NCI-H69 (cell line): ENCODE data around the gene KCNA5.
A peak's percentile ranks its signal among the peaks of the same experiment; 100 is the strongest.

Experiments used
- DNase-seq: peaks from one replicate; lab custom pipeline; 2025; lab: John Stamatoyannopoulos, UW

Gene KCNA5

GRCh38 chr12:5043589-5044419, at the start of gene KCNA5:
KCNA5 (plus strand) TSS chr12:5043879; CDS start chr12:5044148, 269 bp downstream.
- peak; percentile 87 for DNase-seq

GRCh38 chr12:4994622-4995021, 49.1 kb upstream of the KCNA5 start:
- no peak for DNase-seq

DNA sequence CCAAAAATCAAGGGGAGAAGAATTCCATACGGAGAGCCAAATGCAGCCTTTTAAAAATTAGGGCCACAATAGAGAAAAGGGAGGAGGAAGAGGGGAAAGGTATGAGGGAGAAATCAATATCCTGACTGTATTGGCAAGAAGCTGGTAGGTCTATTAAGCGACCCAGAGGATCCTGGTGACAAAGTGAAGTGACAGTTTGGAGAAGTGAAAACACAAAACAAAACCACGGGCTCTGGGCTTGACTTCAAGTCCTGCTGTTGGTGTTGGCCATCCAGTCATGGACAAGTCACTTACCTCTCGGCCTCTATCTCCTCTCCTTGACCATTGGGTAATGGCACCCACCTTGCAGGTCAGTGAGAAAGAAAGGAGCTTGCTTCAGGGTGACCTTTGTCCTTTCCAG, 47.0 kb upstream of the KCNA5 start:
- no peak for DNase-seq

DNA sequence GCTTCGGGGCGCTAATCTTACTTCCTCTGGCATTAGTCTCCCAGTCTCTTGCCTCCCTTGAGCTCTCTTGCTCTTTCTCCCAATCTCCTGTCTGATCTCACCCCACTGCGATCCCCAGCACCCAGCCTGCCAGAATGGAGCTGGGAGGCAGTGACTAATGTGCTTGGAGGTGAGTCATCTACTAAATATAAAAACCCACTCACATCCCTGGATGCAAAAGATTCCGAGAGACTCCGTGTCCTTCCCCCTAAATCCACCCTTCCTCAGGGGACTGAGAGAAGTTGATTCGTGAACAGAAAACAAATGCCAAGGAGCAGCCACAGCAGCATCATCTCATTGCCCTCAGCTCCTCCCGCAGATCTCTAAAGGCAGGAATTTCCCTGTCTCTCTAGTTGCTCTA, 45.7 kb upstream of the KCNA5 start:
- peak; percentile 69 for DNase-seq

DNA sequence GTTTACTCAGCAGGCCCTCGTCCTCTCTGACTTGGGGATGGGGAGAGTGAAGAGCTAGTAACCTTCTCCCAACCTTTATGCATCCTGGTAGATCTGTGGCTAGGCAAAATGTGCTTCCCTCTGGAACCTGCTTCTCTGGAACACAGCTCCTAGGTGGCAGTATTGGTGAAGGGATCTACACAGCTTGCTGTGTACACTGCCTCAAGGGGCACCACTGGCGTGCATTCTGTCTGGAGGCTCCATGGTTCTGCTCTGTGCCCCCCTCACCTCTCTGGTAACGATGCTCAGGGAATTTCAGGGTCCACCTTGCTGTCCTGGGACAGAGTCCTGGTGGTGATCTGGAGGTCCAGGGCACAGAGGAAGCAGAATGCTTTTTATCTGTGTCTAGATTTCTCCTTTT, 43.5 kb upstream of the KCNA5 start:
- DNase-seq = peak; percentile 78

GRCh38 chr12:5000658-5001385, 42.9 kb upstream of the KCNA5 start:
- peak; percentile 77 for DNase-seq

DNA sequence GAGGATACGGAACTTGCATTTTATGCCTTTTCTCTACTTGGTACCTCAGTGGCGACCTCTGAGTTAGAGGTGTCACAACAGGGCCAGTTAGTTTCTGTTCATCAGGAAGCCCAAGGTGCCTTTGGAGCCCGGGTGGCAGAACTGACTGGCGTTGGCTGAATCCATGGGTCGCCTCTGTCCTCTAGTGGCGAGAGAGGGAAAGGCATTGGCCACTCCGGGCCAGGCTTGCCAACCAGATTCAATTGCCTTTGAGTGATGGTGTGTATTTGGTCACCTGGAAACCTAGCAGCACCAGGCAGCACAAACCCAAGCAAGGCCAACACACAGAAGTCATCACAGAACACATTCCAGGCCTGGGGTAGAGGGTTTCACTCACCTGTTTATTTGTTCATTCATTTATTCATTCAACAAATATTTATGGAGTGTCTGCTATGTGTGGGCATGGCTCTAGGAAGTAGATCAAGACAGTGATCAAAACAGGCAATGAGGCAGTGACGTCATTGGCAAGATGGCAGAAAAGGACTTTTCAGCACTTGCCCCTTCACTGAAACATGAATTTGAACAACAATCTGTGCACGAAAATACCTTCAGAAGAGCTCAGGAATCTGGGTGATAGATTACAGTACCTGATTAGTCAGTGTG, 40.5 kb upstream of the KCNA5 start:
- DNase-seq = peak; percentile 92

DNA sequence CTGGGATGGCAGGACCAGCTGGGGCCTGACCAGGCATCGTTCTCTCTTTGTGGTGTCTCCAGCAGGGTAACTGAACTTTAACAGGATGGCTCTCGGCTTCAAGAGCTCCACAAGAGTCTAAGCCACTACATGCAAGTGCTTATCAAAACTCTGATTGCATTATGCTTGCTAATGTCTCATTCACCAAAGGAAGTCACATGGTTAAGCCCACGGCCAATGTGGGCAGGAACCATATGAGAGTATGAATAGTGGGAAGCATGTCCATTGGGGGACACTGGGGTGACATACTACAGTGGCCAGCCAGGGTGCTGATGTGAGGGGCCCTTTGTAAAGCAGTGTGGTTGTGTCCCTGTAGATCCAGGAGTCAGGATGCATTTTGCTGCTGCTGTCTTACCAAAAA, 35.0 kb upstream of the KCNA5 start:
- DNase-seq = no peak

- DNase-seq = no peak
Observed at GRCh38 chr12:5010151-5010550, 33.5 kb upstream of the KCNA5 start.

DNA sequence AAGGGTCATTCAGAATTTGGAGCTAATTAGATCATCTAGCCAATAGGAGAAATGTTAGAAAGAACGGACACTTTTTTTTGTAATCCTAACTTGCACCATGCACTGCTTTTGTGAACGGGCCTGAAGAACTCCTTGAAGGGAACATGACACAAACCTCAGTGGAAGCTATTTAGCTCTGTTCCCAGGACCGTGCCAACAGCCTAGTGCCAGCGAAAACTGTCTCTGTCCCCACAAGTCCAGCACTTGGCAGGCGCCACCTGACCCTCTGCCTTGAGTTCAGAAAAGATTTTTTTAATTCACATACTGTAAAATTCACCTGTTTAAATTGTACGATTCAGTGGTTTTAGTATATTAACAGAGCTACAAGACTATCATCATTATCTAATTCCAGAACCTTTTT, 31.3 kb upstream of the KCNA5 start:
- DNase-seq = no peak

GRCh38 chr12:5013266-5013730, 30.4 kb upstream of the KCNA5 start:
- DNase-seq = no peak

GRCh38 chr12:5014269-5014668, 29.4 kb upstream of the KCNA5 start:
- no peak for DNase-seq

DNA sequence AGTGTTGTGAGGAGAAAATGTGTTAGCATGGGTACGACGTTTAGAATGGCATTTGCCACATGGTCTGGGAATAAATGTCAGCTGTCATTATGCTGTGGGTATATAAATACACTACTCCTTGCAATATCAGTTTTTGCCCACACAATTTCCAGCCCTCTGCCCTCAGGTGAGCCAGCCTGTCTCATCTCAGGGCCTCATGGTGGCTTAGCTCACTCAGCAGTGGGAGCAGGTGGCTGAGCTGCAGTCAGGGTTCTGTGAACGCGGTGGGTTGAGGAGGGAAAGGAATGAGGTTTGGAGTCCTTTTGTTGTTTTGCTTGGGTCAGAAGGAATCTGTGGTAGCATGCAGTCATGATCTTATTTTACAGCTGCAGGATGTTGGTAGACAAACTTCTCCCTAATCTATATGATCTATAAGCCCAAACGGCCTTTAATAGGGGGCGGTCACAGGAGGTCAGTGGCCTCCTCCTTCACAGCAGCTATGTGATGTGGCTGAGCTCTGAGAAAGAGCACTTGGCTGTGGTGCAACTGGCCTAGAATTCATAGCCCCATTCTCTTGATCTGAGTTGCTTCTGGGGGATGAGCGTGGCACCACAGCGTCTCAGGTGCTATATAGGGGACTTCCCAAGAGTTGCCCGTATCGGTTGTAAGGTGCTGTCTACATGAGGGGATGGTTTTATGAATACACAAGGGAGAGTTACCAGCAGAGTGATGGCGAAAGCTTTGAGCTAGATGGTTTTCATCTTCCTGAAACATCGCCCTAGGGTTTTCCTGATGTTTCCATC, 27.8 kb upstream of the KCNA5 start:
- DNase-seq = no peak

DNA sequence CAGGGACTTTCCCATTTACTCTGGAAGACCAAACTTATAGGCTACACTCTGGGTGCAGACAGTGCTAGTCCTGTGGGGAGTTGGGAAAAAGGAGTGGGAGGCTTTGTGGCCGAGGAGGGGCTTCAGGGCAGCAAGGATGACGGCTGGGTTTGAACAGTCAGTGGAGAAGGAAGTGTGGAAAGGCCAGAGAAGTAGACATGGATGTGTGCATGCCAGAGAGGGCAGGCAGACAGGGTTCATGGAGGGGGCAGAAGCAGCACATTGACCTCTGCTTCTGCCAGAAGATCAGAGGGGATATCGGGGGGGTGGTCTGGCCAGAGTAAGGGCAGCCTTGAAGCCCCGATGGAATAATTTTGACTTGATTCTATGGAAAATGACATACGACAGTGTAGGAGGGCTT, 27.2 kb upstream of the KCNA5 start:
- DNase-seq = no peak

DNA sequence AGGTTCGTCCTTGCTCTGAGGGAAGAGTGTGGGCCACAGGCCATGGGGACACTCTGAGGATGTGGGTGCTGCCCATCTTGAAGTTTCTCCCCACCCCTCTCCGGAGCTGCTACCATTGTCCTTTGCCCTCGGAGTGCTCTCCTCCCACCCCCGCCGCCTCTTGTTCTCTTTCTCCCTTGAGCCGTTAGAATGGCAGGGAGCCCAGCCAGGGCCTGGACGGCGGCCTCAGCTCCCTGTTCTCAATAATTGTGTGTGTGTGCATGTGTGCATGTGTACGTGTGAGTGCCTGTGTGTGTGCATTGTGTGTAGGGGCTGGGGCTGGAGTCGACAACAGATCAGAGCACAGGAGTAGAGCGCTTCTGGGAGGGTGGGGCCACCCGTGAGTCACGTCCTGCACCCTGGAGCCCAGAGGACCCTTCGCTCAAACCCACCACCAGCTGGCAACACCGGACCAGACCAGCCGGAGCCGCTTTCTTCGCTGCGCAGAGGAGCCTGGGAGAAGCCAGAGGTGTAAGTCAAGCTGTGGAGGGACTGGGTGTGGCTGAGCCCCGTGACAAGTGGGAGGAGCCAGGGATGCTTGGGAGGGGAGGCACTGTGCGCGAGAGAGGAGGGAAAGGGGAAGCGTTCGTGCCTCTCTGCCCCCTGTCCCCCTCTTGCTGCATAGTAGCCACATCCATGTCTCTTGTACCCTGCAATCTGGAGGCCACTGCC, 25.9 kb upstream of the KCNA5 start:
- no peak for DNase-seq

GRCh38 chr12:5018677-5019076, 25.0 kb upstream of the KCNA5 start:
- DNase-seq = no peak

DNA sequence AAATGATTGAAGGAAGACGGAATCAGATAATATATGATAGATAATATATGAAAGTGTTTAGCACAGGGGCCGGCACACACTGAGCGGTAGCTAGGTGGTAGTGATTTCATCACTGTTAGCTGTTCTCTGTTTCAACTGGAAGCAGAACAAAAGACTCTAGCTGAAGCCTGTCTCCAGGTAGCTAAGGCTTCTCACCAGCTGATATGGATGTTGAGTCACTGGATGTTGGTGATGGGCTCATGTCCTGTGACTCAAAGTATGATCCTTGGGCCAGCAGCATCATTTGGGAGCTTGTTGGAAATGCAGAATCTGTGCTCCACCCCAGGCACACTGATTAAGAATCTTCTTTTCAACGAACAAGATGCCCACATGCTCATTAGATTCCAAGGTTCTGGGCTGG, 21.7 kb upstream of the KCNA5 start:
- peak; percentile 12 for DNase-seq

- DNase-seq = peak; percentile 78
Observed at GRCh38 chr12:5022465-5023061, 21.1 kb upstream of the KCNA5 start.

- no peak for DNase-seq
Observed at GRCh38 chr12:5023842-5024241, 19.8 kb upstream of the KCNA5 start.

GRCh38 chr12:5026342-5026938, 17.2 kb upstream of the KCNA5 start:
- no peak for DNase-seq
